Activated CD4-positive, alpha-beta T cell treated with anti-CD3 and anti-CD28 coated beads, Interleukin-2, amount 10 ng/mL, durations not matched to agents 7 days and 5 days (primary cell): ENCODE measurements around the gene NFAM1. TPM values are rescaled to one million over a fixed set of nuclear protein-coding genes. Genes with fewer than 3 reads are reported as not detected.

Experiments used
- CTCF ChIA-PET: fragments of 350-600 bp; sonication (Branson Sonifier 250); formaldehyde crosslinking; loops from one replicate; lab custom pipeline; 2021; ENCODE audit warnings: antibody characterized with exemption; lab: Charles Lee
- POLR2A ChIA-PET: fragments of 350-600 bp; sonication (Branson Sonifier 250); formaldehyde crosslinking; loops from one replicate; lab custom pipeline; 2021; ENCODE audit warnings: antibody characterized with exemption; lab: Charles Lee
- DNase-seq: peaks from one replicate; pipeline ENCODE4 v3.0.0-alpha.2; 2020
- H3K27ac Mint-ChIP-seq: one replicate; pipeline ENCODE4 v1.8.0; 2021; ENCODE audit warnings: mild to moderate bottlenecking, moderate library complexity, mixed read lengths
- H3K27me3 Mint-ChIP-seq: one replicate; pipeline ENCODE4 v1.8.0; 2021; ENCODE audit warnings: mixed read lengths
- H3K36me3 Mint-ChIP-seq: one replicate; pipeline ENCODE4 v1.8.0; 2021; ENCODE audit warnings: low read depth, mixed read lengths
- H3K4me1 Mint-ChIP-seq: one replicate; pipeline ENCODE4 v1.8.0; 2021; ENCODE audit warnings: mixed read lengths
- H3K4me3 Mint-ChIP-seq: one replicate; pipeline ENCODE4 v1.8.0; 2021; ENCODE audit warnings: mild to moderate bottlenecking, moderate library complexity, mixed read lengths
- H3K9me3 Mint-ChIP-seq: one replicate; pipeline ENCODE4 v1.8.0; 2021; ENCODE audit warnings: mixed read lengths
- total RNA-seq, 2 experiments: library from RNA; stranded (reverse); gene quantifications; one replicate each; pipeline ENCODE4 v1.2.3, GENCODE V29; 2021

The NFAM1 gene
- total RNA-seq, 2 experiments from 2014 or later: 0.02 to 0.04 TPM

DNA sequence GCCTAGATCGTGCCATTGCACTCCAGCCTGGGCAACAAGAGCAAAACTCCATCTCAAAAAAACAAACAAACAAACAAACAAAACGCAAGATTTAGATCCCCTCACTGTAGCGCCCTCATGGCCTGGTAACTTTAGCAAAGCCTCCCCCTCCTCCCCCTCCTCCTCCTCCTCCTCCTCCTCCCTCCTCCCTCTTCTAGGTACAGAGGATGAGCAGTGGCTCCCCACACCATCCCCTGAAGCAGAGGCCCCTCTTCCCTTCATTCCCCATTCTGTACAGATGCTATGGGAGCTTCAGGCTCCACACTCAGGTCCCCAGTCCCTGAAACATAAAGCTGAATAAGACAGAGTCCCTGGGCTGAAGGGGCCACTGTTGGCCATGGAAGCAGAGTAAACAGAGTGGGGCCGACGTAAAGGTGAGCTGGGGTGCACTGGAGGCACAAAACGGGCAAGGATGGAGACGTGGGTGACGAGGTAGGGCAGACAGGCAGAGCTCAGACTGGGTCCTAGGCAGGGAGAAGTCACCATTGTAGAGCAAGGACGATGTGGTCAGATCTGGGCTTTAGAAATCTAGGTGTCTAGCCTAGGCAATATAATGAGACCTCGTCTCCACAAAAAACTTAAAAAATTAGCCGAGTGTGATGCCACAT, 19.4 kb upstream of the NFAM1 start:
- H3K27me3 Mint-ChIP-seq: peaks cover 12% of the 10 kb centered on the region
- H3K27ac Mint-ChIP-seq: no peak overlapping the region
- H3K4me1 Mint-ChIP-seq: no peaks in the 10 kb centered on the region
- no peak for DNase-seq
- ChIA-PET CTCF (interaction anchor here (0.7 to 2.3 kb wide), 3 partner anchors 8 to 360 kb away, joined by 3 to 10 read pairs (median 3); no protein-coding TSS in a partner anchor), POLR2A (no interaction called here)
- no peaks in the 10 kb centered on the region for H3K9me3 Mint-ChIP-seq
- no peak overlapping the region for H3K4me3 Mint-ChIP-seq
- H3K36me3 Mint-ChIP-seq: no peaks in the 10 kb centered on the region

GRCh38 chr22:42450862-42451261, 18.7 kb upstream of the NFAM1 start:
- Mint-ChIP-seq H3K4me1 (no peaks in the 10 kb centered on the region), H3K36me3 (no peaks in the 10 kb centered on the region), H3K27ac (no peak overlapping the region), H3K9me3 (no peaks in the 10 kb centered on the region), H3K27me3 (peaks cover 4% of the 10 kb centered on the region), H3K4me3 (no peak overlapping the region)
- POLR2A ChIA-PET: no interaction called here
- DNase-seq: no peak
- CTCF ChIA-PET: no interaction called here

DNA sequence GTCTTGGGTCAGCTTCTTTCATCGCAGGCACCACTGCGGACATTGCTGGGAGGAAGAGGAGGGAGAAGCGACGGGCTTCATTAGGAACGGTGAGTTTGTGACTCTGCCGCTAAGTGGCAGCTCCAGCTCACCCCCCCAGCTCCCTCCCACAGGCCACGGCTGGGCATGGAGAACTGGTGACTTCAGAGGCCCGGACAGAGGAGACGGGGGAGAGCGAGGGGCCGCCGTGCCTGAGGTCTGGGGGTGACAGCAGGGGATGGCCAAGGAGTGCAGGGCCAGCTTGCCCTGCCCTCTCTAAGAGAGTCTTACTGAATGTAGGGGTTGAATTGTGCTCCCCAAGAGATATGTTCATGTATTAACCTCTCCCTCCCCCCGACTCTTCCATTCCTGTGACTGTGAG, 13.9 kb upstream of the NFAM1 start:
- Mint-ChIP-seq H3K4me3 (no peak overlapping the region), H3K27ac (peak overlapping the region; percentile 68), H3K36me3 (no peaks in the 10 kb centered on the region), H3K9me3 (no peaks in the 10 kb centered on the region), H3K4me1 (peaks cover 20% of the 10 kb centered on the region), H3K27me3 (no peaks in the 10 kb centered on the region)
- DNase-seq: no peak
- ChIA-PET POLR2A (no interaction called here), CTCF (interaction anchor here (0.6 kb wide), 1 partner anchor 27 kb away, joined by 3 read pairs; no protein-coding TSS in a partner anchor)

DNA sequence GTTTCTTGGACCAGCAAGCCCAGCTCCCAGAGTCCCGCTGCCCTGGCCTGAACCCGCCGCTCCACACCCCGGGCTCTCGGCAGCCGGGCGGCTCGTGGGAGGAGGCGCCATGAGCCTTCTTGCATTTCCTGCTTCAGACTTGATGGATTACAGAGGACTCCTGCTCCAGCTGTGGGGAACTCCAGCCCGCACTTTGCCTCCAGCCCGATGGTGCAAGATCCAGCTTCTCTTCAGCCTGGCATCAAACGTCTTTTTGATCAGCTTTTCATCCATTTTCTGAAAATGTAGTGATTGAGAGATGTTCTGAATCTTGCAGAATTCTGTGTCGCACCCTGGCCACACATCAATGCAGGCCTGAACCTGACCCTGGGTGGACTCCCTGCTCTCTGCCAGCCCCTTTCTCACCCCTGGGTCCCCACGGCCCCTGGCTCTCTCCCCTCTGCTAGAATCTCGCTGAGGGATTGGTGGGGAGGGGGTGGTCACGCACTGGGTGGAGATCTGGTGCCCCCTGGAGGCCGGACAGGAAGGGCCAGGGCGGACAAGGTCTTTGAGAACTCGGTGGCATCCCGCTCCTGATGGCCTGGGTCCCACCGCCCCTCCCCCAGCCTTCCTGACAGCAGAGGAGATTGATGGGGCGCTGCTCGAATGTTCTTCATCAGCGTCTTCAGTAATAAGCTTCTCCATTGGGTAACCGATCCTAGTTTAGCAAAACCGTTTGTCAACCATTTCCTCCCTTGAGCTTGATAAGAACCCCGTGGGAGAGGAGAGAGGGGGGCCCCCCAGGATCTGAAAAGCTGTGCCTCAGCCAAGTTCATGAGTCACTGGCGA, 12.1 kb upstream of the NFAM1 start:
- Mint-ChIP-seq H3K4me3 (peak overlapping the region; percentile 64), H3K36me3 (no peaks in the 10 kb centered on the region), H3K27ac (peak overlapping the region; percentile 91), H3K27me3 (no peaks in the 10 kb centered on the region), H3K9me3 (no peaks in the 10 kb centered on the region), H3K4me1 (peaks cover 32% of the 10 kb centered on the region)
- CTCF ChIA-PET: interaction anchor here (0.6 to 4.1 kb wide), 27 partner anchors 8 to 946 kb away, joined by 3 to 27 read pairs (median 4); partner anchors contain the start of genes CENPM, NDUFA6 and NFAM1
- DNase-seq: peak; percentile 86
- POLR2A ChIA-PET: interaction anchor here (0.6 kb wide), 3 partner anchors 64 to 476 kb away, joined by 3 to 5 read pairs (median 3); no protein-coding TSS in a partner anchor

GRCh38 chr22:42443240-42444076, 11.3 kb upstream of the NFAM1 start:
- H3K27ac Mint-ChIP-seq: peak overlapping the region; percentile 75
- no peak overlapping the region for H3K4me3 Mint-ChIP-seq
- DNase-seq: no peak
- ChIA-PET CTCF (interaction anchor here (0.6 to 4.1 kb wide), 24 partner anchors 9 to 945 kb away, joined by 3 to 27 read pairs (median 4); partner anchors contain the start of genes CENPM, NDUFA6 and NFAM1), POLR2A (interaction anchor here (0.6 kb wide), 2 partner anchors 65 to 66 kb away, joined by 3 to 5 read pairs; no protein-coding TSS in a partner anchor)
- H3K9me3 Mint-ChIP-seq: no peaks in the 10 kb centered on the region
- no peaks in the 10 kb centered on the region for H3K36me3 Mint-ChIP-seq
- H3K4me1 Mint-ChIP-seq: peaks cover 38% of the 10 kb centered on the region
- no peaks in the 10 kb centered on the region for H3K27me3 Mint-ChIP-seq

DNA sequence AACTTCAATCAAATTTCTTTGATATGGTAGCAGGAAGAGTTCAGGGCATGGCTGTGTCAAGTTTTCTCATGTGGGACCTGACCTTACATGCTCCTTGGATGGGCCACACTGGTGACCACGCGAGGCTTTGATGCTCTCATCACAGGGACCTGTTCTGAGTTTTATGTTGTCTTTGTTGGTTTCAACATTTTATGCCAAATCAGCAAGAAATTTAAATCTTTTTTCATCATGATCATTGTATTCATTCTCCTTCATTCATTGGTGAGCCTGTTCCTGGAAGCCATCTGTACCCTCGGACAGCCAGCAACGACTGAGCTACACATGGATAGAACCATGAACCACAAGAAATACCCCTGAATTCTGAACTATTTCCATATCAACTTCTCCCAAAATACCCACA, 10.5 kb upstream of the NFAM1 start:
- no peaks in the 10 kb centered on the region for H3K9me3 Mint-ChIP-seq
- no peak for DNase-seq
- peaks cover 42% of the 10 kb centered on the region for H3K4me1 Mint-ChIP-seq
- POLR2A ChIA-PET: no interaction called here
- no peak overlapping the region for H3K4me3 Mint-ChIP-seq
- H3K36me3 Mint-ChIP-seq: no peaks in the 10 kb centered on the region
- CTCF ChIA-PET: interaction anchor here (1.2 to 4.1 kb wide), 7 partner anchors 10 to 496 kb away, joined by 4 to 27 read pairs (median 7); partner anchors contain the start of genes CENPM and NDUFA6
- peak overlapping the region; percentile 25 for H3K27ac Mint-ChIP-seq
- no peaks in the 10 kb centered on the region for H3K27me3 Mint-ChIP-seq

DNA sequence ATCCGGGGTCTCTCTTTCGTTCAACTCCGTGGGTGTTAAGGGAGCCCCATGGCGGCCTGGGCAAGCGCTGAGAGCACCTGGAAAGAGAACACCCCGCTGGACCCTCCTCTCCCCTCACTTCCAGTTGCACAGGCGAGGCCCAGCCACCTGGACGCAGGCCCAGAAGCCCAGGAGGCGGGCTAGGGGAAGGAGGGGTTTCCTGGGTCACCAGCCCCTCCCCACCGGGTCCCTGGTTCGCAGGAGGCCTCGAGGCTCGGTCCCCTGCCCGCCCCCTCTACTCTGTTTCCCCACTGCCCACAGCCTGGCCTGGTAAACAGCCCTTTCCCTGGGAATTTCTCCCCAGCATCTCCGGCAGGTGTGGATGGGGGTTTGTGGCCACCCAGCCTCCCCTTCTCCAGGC, 8.5 kb upstream of the NFAM1 start:
- H3K27me3 Mint-ChIP-seq: peaks cover 3% of the 10 kb centered on the region
- no peak for DNase-seq
- ChIA-PET CTCF (no interaction called here), POLR2A (no interaction called here)
- H3K4me1 Mint-ChIP-seq: peaks cover 49% of the 10 kb centered on the region
- H3K27ac Mint-ChIP-seq: no peak overlapping the region
- no peak overlapping the region for H3K4me3 Mint-ChIP-seq
- H3K9me3 Mint-ChIP-seq: no peaks in the 10 kb centered on the region
- no peaks in the 10 kb centered on the region for H3K36me3 Mint-ChIP-seq

DNA sequence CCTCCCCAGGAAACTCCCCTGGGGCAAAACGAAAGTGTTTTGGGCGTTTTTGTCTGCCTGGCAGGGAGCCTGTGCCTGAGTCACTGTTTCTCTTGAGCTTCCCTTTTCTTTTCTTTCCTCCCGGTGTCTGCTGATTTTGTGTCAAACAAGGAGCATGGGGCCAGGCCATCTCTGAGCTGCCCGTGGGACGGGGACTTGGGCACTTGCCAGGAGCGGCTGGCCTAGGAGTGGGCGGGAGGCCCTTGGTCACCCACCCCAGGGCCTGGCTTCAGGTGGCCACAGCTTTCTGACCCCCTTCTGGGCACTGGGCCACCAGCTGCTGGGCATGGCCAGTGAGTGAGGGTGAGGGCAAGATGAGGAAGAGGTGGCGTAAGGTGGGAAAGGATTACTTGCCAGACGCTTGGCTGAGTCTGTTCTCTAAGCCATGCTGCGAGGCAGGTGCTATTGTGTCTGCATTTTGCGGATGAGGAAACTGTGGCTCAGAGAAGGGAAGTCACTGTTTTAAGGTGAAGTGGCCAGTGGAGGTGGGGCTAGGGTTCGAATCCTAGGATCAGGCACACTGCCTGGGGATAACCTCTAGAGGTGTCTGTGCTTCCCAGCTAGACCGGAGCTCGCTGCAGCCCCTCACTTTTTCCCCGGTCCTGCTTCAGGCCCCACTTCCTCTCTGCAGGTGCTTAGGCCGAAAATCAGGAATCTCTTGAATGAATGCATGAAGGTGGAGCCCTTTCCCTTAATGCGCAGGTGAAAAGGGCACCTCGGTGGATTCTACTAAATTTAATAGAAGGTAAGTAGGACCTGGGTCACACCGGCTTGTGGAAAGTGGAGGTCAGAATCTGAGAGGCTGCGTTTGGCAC, 7.8 kb upstream of the NFAM1 start:
- H3K4me1 Mint-ChIP-seq: peaks cover 48% of the 10 kb centered on the region
- H3K27me3 Mint-ChIP-seq: peaks cover 3% of the 10 kb centered on the region
- POLR2A ChIA-PET: no interaction called here
- CTCF ChIA-PET: interaction anchor here (1.0 to 2.9 kb wide), 2 partner anchors 142 to 348 kb away, joined by 3 to 14 read pairs; partner anchors contain the start of gene NDUFA6
- H3K4me3 Mint-ChIP-seq: no peak overlapping the region
- peak; percentile 10 for DNase-seq
- no peak overlapping the region for H3K27ac Mint-ChIP-seq
- no peaks in the 10 kb centered on the region for H3K9me3 Mint-ChIP-seq
- no peaks in the 10 kb centered on the region for H3K36me3 Mint-ChIP-seq

GRCh38 chr22:42439021-42439567, 6.9 kb upstream of the NFAM1 start:
- Mint-ChIP-seq H3K4me1 (peaks cover 38% of the 10 kb centered on the region), H3K27ac (no peak overlapping the region), H3K36me3 (no peaks in the 10 kb centered on the region), H3K27me3 (peaks cover 3% of the 10 kb centered on the region), H3K9me3 (no peaks in the 10 kb centered on the region), H3K4me3 (no peak overlapping the region)
- no peak for DNase-seq
- POLR2A ChIA-PET: interaction anchor here (0.5 kb wide), 1 partner anchor 367 kb away, joined by 4 read pairs; no protein-coding TSS in a partner anchor
- CTCF ChIA-PET: interaction anchor here (1.0 to 2.9 kb wide), 4 partner anchors 63 to 348 kb away, joined by 3 to 14 read pairs (median 3); partner anchors contain the start of gene NDUFA6

DNA sequence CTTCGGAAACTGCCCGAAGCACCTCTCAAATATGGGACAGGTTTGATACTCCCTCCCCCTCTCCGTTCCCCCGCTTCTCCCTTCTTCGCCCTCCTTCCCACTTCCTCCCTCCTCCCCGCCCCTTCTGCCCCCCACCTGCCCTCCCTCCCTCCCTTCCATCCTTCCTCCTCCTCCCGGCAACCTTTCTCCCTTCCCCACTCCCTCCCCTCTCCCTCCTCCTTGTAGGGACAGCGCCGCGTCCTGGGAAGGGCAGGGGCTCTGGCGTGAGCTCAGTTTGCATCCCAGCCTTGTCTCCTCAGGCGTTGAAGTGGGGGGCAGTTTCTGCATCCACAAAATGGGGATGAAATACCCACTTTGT, 6.1 kb upstream of the NFAM1 start:
- Mint-ChIP-seq H3K4me1 (peaks cover 30% of the 10 kb centered on the region), H3K36me3 (no peaks in the 10 kb centered on the region), H3K27ac (peak overlapping the region; percentile 3), H3K27me3 (peaks cover 5% of the 10 kb centered on the region), H3K9me3 (no peaks in the 10 kb centered on the region), H3K4me3 (no peak overlapping the region)
- CTCF ChIA-PET: interaction anchor here (0.8 to 2.9 kb wide), 7 partner anchors 9 to 347 kb away, joined by 3 to 14 read pairs (median 3); partner anchors contain the start of gene NDUFA6
- no peak for DNase-seq
- POLR2A ChIA-PET: interaction anchor here (1.2 kb wide), 1 partner anchor 358 kb away, joined by 3 read pairs; no protein-coding TSS in a partner anchor
